GM18867 (cell line): Measurements from ENCODE around the gene ARHGEF7.

ENCODE experiments used
- ATAC-seq: cut with Tn5 transposase; IDR thresholded peaks from one replicate; pipeline ENCODE4 v1.9.1; 2021; ENCODE audit warnings: mild to moderate bottlenecking, moderate library complexity; ENCODE audit not compliant: unreplicated experiment

ARHGEF7 gene

DNA sequence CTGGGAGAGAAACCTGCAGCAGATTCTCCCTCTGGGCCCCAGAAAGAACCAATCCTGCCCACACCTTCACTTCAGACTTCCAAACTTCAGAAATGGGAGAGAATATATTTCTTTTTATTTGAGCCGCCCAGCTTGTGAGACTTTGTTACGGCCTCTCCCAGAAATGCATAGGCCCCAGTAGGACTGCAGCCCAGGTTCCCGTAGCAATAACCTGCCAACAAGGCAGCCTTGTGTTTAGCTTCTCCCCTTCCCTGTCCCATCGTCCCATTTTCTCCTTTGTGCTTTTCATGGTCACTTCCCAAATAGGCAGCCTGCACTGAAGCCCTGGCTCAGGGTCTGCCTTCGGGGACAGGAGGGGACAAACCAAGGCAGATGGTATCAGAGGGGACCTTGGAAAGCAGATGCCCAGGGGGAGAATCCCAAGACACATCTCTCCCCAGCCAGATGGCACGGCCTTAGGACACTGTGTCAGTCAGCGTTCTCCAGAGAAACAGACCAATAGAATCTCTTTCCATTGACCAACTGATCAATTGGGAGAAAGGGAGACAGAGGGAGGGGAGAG is 3.7 kb upstream of the ARHGEF7 start:
- ATAC-seq = no peak

DNA sequence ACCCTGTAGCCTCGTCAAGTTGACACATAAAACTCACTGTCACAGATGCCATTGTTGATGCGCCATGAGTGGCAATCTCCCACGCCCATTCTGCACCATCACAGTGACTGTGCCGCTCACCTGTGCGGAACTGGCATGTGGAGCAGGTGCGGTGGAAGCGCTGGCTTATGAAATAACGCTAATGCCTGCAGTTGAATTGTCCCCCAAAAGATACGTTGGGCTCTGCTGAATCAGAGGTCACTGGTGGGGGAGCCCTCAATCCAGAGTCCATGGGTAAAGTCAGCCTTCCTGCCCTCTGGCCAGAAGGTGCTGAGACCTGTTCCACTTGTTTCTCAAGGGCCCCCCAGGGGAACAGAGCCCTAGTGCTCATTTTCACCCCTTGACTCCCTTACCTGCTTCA is 2.9 kb upstream of the ARHGEF7 start:
- ATAC-seq = no peak

DNA sequence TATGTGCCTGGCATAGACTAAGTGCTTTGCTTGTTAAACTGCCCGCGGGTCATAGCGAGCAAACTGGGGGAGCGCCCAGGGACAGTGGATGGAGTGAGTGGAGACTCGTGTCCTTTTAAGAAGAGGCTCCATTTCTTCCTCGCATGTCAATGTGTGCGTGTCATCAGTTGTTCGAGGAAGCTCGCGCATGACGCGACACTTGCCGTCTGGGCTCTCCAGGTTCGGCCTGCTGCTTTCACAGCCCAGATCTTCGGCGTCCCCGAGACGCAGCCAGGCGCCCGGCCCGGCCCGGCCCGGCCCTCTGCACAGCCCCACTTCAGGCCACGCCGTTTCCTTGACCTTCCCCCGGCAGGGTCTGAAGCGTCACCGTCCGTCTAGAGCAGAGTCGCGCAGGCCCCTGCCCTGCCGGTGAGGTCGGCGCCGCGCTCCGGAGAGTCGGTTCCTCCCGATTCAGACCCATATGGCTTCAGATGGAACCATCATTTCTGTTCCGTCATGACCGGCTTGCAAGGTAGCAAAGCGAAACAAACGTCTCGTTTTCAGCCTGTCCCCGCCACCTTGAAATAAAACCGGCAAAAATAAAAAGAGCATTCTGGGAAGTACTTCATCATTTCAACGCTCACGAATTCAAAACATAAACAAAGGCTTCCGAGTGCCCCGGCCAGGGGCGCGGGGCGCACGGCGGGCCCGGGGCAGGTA is 599 bp upstream of the ARHGEF7 start:
- peak; percentile 51 for ATAC-seq

DNA sequence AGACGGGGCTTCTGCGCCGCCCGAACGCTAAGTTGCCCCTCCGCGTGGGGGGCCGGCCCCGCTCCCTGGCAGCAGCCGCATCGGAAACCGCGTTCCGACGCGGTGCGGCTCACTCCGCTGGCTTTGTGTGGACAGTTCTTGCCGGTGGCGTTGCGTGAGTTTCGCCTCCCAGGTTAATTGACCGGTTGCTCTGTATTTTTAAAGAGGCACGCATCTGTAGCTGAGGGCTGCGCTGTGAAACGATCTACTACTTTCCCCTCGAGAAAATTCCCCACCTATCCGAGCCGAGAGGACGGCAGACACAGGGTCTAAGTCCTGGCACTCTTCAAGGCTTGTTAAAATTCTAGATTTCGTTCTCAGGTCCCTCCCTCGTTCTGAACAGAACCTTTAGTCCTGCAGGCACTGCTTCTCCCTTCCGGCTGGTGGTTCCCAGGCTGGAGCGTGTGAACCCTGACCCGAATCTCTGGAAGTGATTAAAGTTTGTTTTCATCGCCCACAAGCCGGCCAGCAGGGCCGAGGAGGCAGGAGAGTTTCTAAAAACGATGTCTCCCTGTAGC is 933 bp downstream of the ARHGEF7 start:
- no peak for ATAC-seq

DNA sequence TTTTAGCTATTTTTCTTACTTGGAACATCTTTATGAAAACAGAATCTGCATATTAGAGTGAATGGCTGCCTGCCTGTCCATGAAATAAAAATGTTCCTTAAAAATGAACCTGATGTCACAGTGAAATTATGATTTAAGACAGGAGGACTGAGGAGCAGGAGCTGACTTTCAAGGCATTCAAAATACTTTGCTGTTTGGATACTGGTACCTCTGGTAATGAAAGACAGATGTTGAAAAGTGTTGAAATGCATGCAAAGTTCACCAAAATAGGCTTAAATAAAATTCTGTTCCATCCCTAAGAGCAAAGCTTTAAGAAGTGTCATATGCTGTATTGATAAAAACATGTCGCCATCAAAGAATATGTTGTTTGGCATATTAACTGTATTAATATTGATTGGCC is 1.7 kb downstream of the ARHGEF7 start:
- no peak for ATAC-seq

DNA sequence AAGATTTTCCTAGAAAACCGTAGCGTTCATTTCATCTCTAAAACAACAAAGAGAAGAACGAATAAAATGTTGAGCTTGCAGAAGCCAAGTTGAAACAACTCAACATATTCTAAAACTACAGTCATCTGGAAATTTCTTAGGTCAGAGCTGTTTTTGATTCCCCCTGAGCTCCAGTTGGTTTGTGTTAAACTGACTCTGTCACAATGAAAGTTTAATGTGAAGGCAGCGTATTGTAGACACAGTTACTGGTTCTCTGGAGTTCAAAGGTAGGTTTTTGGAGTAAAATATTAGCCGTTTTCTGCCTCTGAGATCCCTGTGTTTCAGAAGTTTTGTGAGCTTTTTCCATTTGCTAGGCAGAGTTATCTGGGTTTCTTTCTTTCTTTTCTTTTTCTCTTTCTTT is 2.2 kb downstream of the ARHGEF7 start:
- no peak for ATAC-seq

DNA sequence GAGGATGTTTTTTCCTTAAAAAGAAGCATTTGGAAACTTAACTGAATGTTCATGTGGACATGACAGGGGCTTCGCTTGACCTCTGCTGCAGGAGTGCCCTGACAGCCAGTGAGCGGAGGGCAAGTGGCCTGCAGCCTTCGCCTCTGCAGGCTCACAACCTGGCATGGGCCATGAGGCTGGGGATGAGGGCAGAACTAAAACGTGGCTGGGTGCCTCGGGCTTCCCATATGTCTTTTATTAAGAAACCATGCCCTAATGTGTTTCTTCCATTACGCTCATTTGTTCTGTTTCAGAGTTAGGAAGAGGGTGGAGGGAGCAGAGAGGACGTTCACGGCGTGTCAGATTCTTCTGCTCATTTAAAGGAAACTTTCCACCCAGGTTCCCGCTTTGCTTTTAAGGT is 2.9 kb downstream of the ARHGEF7 start:
- no peak for ATAC-seq

DNA sequence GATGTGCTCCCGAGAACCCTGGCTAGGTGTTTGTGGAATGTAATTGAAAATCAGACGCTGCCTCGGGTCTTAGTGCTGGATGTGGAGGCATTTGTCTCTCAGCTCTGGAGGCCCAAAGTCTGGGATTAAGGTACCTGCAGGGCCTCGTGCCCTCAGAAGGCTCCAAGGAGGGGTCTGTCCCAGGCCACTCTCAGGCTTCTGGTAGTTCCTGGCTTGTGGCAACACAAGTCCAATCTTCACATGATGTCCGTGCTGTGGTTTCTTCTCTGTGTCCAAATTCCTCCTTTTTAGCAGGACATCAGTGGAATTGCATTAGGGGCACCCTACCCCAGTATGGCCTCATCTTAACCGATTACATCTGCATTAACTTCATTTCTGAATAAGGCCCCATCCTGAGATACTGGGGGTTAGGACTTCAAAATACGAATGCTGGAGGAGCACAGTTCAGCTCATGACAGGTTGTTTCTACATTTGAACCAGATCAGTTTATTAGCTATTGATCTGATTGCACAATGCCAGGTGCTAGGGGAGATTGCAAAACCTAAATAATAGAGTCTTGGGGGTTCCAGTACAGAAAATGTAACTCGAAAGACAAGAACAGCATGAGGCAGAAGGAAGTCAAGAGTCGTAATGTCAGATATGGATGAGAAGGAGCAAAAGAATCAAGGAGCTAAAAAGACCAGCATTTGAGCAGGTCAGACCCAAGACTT is 3.9 kb downstream of the ARHGEF7 start:
- ATAC-seq = no peak

DNA sequence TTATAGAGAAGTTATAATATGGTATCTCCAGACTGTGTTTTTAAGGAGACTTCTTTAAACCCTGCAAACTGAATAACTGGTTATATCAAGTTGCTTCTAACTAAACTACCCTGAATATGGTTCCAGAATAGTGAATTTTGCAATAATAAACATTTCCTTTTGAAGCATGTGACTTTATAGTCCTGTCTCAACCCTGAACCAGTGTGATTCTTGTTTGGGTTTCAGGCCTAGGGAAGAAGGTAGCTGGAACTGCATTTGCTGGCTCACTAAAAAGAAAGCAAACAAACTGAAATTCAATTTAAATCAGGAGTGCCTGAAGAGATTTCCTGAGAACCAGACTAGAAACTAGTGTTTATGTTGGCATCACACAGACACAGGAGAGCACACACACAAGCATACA is 4.9 kb downstream of the ARHGEF7 start:
- ATAC-seq = no peak

DNA sequence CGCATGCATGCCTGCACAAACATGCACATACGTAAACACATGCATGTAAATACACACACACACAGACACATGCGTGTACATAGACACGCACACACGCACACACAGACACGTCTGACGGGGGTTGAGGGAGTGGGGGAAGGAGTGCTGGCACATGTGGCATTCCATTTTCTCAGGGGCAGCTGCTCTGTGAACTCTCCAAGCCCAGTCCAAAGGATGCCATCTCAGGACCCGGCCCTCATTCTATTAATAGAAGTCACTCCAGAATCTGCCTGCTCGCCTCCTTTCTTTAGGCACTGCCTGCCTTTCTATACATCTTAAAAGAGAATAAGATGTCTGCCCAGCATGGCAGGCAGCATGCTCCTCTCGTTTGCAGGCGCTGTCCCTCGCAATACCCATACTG is 5.3 kb downstream of the ARHGEF7 start:
- no peak for ATAC-seq

DNA sequence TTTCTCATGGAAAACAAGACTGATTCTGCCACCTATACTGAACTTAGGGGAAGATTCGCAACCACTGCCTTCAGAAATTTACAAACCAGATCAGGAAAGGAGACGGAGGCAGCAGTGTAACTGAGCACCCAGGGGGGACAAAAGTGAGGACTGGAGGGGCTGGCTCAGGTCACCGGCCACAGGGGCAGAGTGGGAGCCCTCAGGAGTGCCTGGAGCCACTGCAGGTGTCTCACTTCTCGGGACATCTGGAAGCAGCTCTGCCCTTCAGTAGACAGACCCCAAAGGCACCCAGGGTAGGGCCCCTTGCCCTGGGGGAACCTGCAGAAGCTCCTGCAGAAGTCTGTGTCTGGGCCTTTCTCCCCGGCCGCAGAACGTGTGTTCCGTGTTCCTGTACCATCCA is 5.8 kb downstream of the ARHGEF7 start:
- ATAC-seq = no peak

DNA sequence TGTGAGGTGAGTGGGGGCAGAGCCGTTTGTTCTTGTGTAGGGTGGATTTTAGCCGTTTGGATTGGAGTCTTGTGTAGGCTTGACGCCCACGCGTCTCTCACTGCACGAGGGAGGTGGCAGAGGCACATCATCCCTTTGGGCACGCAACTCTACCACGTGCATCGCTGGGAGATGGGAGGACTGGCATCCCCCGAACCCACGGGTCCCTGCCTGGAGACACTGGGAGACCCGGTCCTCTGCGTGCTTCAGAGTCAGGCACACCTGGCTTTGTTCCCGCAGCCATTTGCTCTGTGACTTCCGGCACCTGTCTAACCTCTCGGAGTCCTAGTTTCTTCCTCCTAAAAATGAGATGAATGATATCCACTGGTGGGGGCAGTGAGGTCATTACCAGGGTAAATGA is 6.4 kb downstream of the ARHGEF7 start:
- ATAC-seq = no peak

DNA sequence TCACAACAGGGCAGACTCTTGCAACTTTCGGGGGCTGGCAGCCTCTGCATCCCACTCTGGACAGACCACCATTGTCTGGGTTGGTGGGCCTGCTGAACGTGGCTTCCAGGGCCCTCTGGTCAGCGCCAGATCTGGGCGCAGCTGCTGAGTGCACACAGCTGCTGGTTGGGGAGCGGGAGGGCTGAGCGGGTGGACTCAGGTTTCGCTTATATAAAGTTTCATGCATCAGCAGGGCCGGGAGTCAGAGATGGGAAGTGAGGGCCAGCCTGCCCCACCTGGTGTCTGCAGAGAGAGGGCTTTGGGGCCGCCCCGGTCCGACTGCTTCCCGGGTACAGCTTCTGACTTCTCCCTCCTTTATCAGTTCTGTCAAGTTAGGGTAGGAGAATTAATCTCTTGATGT is 6.9 kb downstream of the ARHGEF7 start:
- ATAC-seq = no peak

DNA sequence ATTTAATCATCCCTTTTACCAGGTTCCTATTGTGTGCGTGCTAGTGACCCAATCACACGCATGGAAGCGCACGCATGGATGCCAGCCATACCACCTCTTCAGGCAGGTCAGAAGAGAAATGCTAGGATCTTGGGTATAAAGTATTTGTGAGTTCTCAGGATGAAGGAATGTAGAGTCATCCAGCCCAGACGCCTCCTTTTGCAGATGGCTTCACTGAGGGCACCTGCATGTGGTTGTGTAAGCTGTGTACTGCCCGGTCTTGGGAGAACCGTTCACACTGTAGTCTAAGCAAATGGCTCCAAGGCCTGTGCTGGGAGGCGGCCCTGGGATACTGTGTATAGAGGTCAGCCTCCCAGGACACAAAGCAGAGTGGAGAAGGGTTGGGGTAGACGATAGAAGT is 7.5 kb downstream of the ARHGEF7 start:
- ATAC-seq = no peak

DNA sequence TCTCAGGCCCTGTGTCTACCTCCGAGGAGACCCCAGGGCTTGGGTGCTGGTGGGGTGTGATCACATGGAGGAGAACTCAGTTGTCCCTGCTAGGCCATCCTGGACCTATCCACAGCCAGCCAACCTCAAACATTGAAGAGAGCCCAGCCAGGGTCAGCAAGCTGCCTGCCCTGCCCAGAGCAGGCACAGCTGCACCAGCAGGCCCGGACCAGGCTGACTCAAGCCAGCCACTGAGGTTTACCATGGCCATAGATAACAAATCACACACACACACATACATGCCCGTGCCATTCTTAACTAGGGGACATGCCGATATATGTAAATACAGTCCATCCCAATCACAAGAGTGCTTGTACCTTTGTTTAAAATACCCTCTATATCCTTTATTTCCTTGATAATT is 8.1 kb downstream of the ARHGEF7 start:
- no peak for ATAC-seq

DNA sequence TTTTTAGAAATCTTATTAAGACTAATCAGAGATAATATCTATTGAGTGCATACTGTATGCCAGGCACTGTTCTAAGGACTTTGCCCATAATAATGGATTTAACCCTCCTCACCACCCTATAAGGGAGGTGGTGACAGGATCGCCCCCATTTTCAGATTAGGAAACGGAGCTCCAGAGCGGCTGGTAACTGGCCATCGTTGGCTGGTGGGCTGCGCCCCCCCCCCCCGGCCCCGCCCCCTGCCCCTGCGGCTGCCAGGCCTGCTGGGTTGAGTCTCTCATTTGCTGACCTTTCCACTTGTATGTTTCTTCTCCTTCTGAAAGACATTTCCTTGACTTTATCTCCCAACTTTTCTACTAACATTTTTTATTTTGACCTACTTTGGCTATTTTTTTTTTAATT is 8.5 kb downstream of the ARHGEF7 start:
- no peak for ATAC-seq

DNA sequence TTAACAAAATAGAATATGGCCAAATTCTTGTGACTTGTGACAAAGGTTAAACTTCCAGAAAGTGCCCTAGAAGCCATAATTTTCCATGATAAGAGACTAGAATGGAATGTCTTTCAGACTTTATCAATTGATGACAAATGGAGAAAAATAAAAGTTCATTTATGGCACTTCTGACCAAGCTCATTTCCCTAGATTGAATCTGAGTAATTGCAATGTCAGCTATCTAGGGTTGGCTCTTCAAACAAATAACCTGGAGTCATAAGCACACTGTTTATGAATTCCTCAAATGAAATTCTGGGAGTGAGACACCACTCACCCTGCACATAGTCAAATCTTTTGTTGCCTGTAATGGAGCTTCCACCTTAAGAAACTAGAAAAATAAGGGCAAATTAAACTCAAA is 11.4 kb downstream of the ARHGEF7 start:
- no peak for ATAC-seq

DNA sequence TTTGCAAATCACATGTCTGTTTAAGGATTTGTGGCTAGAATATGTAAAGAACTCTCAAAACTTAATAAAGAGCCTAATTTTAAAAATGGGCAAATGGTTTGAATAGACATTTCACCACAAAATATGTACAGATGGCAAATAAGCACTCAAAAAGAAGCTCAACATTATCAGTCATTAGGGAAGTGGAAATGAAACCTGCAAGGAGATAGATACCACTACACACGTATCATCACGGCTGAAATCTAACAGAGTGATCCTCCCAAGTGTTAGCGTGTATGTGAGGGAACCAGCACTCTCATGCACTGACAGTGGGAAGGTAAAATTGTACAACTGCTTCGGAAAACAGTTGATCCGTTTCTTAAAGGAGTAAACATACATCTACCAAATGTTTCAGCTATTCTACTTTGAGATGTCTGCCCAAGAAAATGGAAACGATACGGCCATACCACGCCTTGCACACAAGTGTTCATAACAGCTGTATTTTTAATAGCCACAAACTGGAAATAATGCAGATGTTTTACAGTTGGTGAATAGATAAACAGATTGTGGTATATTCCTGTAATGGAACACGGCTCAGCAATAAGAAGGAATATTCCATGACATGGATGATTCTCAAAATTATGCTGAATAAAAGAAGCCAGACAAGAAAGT is 14.5 kb downstream of the ARHGEF7 start:
- ATAC-seq = peak; percentile 100

DNA sequence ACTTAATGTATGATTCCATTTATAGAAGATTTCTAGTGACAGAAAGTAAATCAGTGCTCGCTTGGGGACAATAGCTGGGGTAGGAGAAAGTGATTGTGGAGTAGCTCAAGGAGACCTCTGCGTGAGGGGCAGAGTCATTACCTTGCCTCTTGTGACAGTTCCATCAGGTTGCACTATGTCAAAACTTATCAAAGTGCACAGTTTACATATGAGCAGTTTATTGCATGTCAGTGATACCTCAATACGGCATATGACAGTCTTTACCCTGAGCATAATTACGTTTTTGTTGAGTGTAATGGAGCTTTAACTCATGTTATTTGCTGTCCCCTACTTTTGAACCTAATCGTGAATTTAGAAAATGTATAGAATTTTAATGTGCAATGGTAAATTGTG is 15.0 kb downstream of the ARHGEF7 start:
- ATAC-seq = no peak

DNA sequence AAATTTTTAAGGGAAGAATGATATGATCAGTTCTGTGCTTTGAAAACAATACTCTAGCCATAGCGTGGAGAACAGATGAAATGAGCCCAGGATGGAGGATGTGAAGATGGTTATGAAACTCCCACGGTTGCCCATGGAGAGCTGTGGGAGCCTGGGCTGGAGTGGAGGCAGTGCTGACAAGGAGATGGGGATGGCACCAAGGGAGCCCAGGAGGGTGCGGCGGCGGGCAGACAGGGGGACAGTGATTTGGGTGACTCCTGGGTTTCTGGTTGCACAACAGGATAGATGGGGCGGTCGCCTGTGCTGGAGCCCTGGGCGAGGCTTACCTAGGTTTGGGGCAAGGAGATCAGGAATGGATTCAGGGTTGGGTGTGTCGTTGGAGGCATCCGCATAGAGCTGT is 15.9 kb downstream of the ARHGEF7 start:
- no peak for ATAC-seq

DNA sequence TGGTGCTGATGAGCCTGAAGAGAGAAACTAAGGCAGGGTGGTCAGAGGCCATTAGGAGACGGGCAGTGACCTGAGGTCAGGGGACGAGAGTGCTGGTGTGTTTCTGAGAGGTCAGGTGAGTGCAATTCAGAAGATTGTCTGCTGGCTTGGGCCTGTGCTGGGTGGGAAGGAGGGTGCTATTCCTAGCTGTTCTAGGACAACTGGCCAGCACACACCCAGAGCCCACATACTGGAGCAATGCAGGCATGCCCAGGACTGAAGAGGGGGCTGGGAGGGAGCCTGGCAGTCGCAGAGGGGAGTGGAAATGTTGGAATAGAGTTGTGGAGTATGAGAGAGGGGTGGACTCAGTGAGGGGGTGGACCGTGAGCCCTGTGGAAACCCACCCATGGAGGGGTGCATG is 16.5 kb downstream of the ARHGEF7 start:
- no peak for ATAC-seq

DNA sequence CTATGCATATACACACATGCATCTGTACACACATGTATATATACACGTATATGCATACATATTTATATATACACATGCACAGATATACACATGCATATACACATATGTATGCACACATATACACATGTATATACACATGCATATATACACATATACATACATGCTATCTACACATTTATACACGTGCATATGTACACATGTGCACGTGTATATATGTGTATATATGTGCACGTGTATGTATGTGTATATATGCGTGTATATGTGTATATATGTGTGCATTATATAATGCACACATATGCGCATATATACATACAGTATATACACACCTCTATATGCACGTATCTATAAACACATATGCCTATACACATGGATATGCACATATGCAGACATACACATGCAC is 17.8 kb downstream of the ARHGEF7 start:
- ATAC-seq = no peak
